ENCODE data around the gene STIM1. TPM values are rescaled to one million over a fixed set of nuclear protein-coding genes. Genes with fewer than 3 reads are reported as not detected.

Gene STIM1
- total RNA-seq, 4 donors from 2014 or later = 65.2 to 150 (median 92.6) TPM

GRCh38 chr11:4025248-4025966 is 169.9 kb downstream of the STIM1 start:
- no peaks in the 10 kb centered on the region for H3K27me3 ChIP-seq
- WGBS = 23% methylated on average over 3 of the region's 3 CpGs
- H3K4me3 ChIP-seq = peak overlapping the region in 3 of 4 donors; percentile 8 to 20 (median 12)
- intact Hi-C loops (cut with DNase I) = loop anchor here (5.0 kb wide), 1 partner anchor 42 kb away; no protein-coding TSS in a partner anchor
- H3K27ac ChIP-seq (replicated peaks in 1 of 4) = peak overlapping the region; percentile 74 to 83 (median 80)
- no peaks in the 10 kb centered on the region for H3K9me3 ChIP-seq
- no peak for DNase-seq (ENCODE audit: extremely low spot score)
- H3K36me3 ChIP-seq = no peaks in the 10 kb centered on the region
- H3K4me1 ChIP-seq = peaks cover 35 to 64% (median 55%) of the 10 kb centered on the region in 4 donors
- TF ChIP-seq POLR2AphosphoS5 (IDR thresholded peaks at IDR 0.05) (peak in 1 of 2 donors; percentile 30), CTCF (IDR thresholded peaks at IDR 0.05) (no peak)

GRCh38 chr11:4025967-4026324 is 170.5 kb downstream of the STIM1 start:
- Histone ChIP-seq H3K36me3 (no peaks in the 10 kb centered on the region), H3K4me1 (peaks cover 35 to 69% (median 56%) of the 10 kb centered on the region in 4 donors), H3K27ac (replicated peaks in 1 of 4) (peak overlapping the region; percentile 74 to 83 (median 80)), H3K9me3 (no peaks in the 10 kb centered on the region), H3K4me3 (peak overlapping the region in 1 of 4 donors; percentile 20), H3K27me3 (no peaks in the 10 kb centered on the region)
- 14% methylated on average over 2 of the region's 2 CpGs for WGBS
- no peak for DNase-seq (ENCODE audit: extremely low spot score)
- TF ChIP-seq POLR2AphosphoS5 (IDR thresholded peaks at IDR 0.05) (peak; percentile 30 to 31), EP300 (IDR thresholded peaks at IDR 0.05) (no peak)
- intact Hi-C loops (cut with DNase I) = loop anchor here (5.0 kb wide), 1 partner anchor 41 kb away; no protein-coding TSS in a partner anchor

GRCh38 chr11:4026389-4026788 is 170.9 kb downstream of the STIM1 start:
- Histone ChIP-seq H3K27me3 (no peaks in the 10 kb centered on the region), H3K9me3 (no peaks in the 10 kb centered on the region), H3K36me3 (no peaks in the 10 kb centered on the region), H3K4me3 (no peak overlapping the region), H3K4me1 (peaks cover 35 to 69% (median 56%) of the 10 kb centered on the region in 4 donors), H3K27ac (replicated peaks in 1 of 4) (peak overlapping the region; percentile 74 to 83 (median 80))
- intact Hi-C loops (cut with DNase I) = loop anchor here (5.0 kb wide), 1 partner anchor 41 kb away; no protein-coding TSS in a partner anchor
- WGBS = 71% methylated on average over 1 of the region's 1 CpG
- TF ChIP-seq EP300 (IDR thresholded peaks at IDR 0.05) = no peak
- no peak for TF ChIP-seq POLR2A (IDR thresholded peaks at IDR 0.05; ENCODE audit: low read depth)
- TF ChIP-seq POLR2AphosphoS5 (IDR thresholded peaks at IDR 0.05) = no peak
- TF ChIP-seq CTCF (IDR thresholded peaks at IDR 0.05) = no peak
- DNase-seq (ENCODE audit: extremely low spot score) = no peak

GRCh38 chr11:4027746-4028145 is 172.3 kb downstream of the STIM1 start:
- no peaks in the 10 kb centered on the region for H3K36me3 ChIP-seq
- peaks cover 35 to 69% (median 56%) of the 10 kb centered on the region in 4 donors for H3K4me1 ChIP-seq
- no peak for DNase-seq (ENCODE audit: extremely low spot score)
- H3K27ac ChIP-seq (replicated peaks in 1 of 4) = peak overlapping the region; percentile 74 to 83 (median 80)
- H3K4me3 ChIP-seq = no peak overlapping the region
- no peaks in the 10 kb centered on the region for H3K27me3 ChIP-seq
- no peaks in the 10 kb centered on the region for H3K9me3 ChIP-seq
- intact Hi-C loops (cut with DNase I) = loop anchor here (5.0 kb wide), 1 partner anchor 40 kb away; no protein-coding TSS in a partner anchor
- no peak for TF ChIP-seq POLR2AphosphoS5 (IDR thresholded peaks at IDR 0.05)
- TF ChIP-seq EP300 (IDR thresholded peaks at IDR 0.05) = no peak
- TF ChIP-seq POLR2A (IDR thresholded peaks at IDR 0.05; ENCODE audit: low read depth) = no peak
- TF ChIP-seq CTCF (IDR thresholded peaks at IDR 0.05) = no peak
- WGBS = 35% methylated on average over 1 of the region's 1 CpG

GRCh38 chr11:4030197-4030596 is 174.7 kb downstream of the STIM1 start:
- Histone ChIP-seq H3K27ac (replicated peaks in 1 of 4) (no peak overlapping the region), H3K27me3 (no peaks in the 10 kb centered on the region), H3K4me3 (no peak overlapping the region), H3K9me3 (peaks cover 0 to 6% (median 2%) of the 10 kb centered on the region in 4 donors), H3K36me3 (no peaks in the 10 kb centered on the region), H3K4me1 (peaks cover 25 to 52% (median 43%) of the 10 kb centered on the region in 4 donors)
- DNase-seq (ENCODE audit: extremely low spot score) = no peak
- intact Hi-C loops (cut with DNase I) = no loop called here
- WGBS = 69% methylated on average over 3 of the region's 3 CpGs
- no peak for TF ChIP-seq POLR2AphosphoS5 (IDR thresholded peaks at IDR 0.05)

Measured in esophagus muscularis mucosa (tissue), 4 donors.